Stimulated activated CD4-positive, alpha-beta T cell treated with anti-CD3 and anti-CD28 coated beads, Interleukin-2, amount 100 ng/mL, for 48 hours (primary cell): Measurements from ENCODE around the gene GSDME.
A peak's percentile ranks its signal among the peaks of the same experiment; 100 is the strongest.

Experiments used
- DNase-seq, 2 donors: peaks; one replicate each; pipeline ENCODE4 v3.0.0-alpha.2; 2020

Gene GSDME

DNA sequence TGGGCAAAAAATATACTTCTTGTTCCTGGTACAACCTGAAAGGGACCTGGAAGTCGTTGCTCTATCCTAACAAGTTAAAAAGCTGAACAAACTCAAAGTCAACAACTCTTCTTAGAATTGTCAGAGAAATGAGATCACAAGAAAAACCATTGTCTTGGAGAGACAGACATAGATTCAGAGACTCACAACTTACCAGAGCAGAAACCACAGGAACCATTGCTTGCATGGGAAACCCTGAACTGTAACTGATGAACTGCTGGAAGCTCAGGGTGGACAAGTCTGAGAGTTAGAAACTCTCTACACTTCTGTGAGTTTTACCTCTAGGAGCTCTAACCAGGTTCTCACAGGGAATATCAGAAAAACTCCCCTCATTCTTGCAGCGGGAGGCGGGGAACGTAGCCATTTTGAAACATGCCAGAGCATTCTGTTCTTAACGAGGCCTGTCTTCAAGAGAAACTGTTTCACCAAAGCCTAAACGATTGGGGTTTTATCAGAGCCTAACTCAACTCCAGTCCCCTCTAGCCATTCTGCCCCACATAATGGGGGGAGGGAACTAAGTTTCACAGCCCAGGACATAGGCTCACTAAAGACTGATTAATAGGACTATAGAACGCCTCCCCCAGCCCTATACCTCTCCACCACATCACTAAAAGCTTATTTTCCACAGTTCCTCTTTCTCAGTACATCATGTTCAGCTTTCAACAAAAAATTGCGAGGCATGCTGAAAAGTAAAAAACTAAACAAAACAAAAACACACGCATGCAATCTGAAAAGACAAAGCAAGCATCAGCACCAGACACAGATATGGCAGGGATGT, 12.0 kb upstream of the GSDME start:
- no peak for DNase-seq

DNA sequence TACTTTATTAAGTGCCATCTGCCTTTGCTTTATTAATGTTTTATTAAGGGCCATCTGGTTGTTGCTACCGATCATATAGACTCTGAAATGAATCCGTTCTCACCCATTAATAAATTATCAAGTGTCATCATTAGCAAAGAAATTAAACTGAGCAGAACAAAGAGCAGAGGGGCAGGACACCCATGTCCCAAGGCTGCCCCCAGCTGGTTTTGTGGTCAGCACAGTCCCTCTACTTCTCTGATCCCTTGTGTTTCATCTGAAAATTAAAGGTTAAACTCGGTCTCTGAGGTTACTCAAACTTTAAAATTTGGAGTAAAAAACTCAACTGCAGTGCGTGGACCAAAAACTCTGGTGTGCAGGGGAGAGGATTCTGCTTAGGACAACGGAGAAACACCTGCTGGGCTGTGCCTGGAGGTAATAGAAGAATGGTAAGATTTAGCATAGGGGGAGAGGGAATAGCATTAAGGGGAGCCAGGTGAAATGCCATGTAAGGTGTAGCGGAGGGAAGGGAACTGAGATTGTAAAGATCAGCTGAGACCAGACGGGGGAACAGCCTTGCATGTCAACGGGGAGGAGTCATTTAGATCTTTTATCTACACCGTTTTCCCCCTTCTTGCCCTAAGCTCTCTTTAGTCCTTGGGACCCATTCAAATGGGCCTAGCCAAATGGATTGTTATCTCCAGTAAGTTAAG, 10.8 kb upstream of the GSDME start:
- no peak for DNase-seq

DNA sequence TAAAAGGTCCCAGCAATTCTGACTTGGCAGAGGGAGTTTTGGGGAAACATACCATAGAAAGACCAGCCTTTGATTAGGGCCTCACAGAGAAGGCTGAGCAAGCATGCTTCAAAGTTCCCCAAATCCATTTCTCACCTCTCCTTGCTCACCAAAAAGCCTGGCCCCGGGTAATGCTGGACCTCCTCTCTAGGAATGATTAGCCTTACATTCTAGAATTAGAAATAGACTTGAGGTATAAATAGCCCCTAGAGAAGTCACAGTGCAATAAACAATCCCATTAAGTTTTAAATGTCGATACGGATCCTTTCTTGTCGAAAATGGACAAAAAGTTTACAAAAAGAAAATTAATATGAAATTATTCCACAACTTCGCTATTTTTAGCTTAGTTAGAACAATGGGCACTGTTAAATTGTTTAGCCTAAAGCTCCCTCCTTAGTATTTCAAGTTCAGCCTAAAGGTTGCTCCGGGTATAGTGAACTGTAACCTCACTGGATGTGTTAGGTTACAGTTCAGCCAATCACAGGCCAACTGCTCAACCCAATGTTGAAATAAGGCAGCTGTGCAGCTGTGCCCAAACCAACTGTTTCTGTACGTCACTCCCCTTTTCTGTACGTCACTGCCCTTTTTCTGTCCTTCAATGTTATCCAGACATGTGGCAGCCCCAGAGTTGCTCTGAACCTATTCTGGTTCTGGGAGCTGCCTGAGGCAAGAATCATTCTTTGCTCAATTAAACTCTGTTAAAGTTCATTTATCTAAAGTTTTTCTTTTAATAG, 7.9 kb upstream of the GSDME start:
- no peak for DNase-seq

DNA sequence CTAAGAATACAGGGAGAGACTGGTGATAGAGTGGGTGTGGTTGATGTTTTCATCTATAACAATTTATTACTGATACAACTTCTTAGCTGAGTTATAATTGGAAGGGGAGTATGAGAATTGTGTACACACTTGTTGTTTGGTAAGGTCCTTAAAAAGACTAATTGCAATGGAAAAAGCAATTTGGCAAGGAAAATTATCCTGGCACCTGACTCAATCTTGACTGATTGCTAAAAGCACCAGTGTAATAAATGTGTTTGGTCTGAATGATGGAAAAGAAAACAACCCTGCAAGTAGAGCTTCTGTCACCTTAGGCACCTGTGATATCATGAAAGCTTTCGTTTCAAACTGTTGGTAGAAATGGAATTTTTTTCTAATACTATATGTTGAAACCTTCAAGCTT, 6.7 kb upstream of the GSDME start:
- no peak for DNase-seq

DNA sequence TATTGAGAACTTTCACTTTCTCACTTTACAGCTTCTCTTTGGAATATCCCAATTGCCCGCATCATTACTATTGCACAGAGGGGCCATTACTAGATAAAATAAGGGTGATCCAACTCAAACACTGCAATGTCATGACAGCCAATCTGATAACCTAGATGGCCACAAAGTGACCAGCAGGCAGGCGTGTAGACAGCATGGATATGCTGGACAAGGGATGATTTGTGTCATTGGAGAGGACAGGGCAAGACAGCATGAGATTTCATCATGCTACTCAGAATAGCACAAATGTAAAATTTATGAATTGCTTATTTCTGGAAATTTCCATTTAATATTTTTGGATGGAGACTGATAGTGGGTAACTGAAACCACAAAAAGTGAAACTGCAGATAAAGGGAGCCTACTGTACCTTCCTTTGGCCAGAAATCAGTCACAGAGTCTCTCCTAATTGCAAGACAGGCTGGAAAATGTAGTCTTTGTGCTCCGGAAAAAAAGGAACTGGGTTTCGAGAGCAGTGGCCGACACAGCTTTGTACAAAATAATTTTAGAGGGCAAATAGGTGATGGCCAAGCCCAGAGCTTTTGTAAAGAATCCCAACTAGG, 6.1 kb upstream of the GSDME start:
- no peak for DNase-seq

DNA sequence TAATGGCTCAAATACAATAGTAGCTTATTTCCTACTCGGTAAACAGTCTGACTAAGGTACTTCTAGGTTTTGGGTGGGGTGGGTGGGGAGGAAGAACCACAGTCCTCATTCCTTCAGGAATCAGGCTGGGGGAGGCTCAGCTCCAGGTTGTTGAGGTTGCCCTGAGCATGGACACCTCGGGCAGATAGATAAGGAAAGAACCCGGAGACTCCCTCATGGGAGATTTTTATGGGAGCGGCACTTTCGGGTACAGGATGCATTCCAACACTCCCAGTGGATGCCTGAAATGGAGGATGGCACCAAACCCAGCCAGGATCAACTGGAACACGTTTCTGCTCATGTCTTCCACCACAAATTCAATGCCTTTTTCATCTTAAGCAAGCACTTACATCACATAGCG, 5.5 kb upstream of the GSDME start:
- DNase-seq = no peak

DNA sequence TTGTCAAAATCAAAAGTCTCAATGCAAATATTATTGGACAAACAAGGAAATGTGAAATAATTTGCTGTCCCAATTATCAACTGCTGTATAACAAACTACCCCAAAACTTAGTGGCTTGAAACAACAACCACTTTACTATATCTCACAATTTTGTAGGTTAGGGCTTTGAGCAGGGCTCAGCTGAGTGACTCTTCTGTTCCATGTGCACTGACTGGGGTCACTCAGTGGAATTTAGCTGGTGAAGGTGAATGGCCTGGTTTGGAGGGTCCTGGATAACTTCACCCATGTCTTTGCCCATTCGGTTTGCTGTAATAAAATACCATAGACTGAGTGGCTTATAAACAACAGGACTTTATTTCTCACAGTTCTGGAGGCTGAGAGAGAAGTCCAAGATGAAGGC, 3.7 kb upstream of the GSDME start:
- no peak for DNase-seq

DNA sequence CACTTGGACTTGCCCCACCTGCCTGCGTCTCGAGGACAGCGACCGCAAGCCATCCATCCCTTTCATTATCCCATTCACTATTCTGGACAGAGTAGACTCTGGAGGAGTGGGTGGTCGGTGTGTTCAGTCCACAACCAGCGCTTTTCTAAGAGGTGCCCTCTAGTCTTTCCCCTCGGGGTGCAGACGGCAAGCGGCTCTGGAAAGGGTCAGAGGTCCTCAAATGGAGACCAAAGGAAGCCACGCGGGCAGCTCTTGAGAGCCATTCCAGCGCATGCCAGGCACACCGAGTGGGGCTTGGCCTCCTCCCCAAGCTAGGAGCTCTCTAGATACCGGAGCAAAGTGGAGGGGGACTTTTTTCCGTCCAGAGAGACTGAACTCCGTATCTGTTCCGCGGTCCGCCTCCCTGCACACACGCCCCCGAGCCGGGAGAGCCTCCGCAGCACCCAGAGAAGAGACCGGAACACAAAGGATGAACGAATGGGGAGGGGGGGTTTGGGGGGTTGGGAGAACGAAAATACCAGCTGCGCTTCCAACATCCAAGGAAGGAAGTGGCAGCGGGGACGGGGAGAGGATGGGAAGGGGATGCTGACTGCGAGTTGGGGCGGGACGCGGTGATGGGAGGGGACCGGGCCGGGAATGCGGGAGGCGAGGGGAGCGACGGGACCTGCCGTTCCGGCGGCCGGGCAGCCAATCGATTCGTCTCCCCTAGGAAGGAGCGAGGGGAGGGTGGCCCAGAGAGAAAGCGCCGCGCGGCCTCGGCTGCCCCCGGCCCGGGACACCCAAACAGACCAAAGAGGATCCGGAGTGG, 515 bp downstream of the GSDME start:
- peak in 1 of 2 donors; percentile 15 for DNase-seq

DNA sequence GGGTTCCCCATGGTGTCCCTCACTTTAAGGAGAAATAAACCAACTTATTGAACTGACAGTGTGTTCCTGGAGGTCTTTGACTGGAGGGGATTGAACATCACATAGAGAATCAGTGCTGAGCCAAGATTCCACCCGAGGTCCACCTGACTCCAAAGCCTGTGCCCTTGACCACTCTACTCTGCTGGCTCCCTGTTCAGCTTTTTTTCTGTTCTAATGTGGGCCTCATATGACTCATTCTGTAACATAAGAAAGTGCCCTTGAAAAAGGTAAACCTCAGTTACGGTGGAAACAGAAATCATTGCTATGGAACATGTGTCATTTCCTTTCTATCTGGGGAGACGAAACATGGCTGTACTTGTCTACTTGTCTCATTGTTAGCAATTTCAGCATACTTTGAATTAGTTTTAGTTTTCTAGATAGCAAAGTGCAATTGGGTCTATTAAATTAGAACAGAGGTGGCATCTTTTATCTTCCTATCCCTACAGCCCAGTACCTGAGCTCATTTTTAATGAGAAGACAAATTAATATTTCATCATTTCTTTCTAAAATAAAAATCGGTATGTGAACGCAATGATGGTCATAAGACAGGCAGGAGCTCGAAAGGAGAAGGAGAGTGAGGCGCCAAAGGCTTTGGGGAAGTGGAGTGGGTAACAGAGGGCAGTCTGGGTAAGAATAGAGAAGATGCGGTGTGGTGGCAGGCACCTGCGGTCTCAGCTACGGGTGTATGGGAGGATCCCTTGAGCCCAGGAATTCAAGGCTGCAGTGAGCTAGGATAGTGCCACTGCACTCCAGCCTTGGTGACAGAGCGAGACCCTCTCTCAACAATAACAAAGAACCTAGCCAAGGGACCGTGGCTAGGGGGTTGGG, 1.5 kb downstream of the GSDME start:
- DNase-seq = no peak

DNA sequence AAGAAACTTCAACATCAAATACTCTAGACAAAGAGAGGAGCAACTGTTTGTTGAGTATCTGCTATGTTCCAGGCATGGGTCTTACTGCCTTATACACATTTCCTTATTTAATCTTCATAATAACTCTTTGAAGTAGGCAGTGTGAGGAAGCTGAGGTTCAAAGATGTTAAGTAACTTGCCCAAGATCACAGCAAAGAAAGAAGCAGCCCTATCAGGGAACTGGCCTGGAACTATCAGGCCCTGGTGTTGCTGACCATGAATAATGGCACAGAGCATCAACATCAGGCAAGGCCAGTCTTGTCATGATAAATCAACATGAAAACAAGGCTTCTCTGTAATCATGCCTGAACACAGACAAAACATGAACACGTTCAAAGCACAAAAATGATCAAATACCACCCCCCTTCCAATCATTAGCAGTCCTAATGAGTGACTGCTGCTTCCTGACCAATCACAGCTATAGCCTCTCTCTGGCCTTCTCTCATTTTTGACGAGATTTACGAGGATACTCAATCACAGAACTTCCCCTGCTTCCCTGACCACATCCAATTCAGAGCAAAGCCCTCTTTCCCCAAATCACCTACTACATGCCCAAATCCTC, 2.3 kb downstream of the GSDME start:
- DNase-seq = no peak

DNA sequence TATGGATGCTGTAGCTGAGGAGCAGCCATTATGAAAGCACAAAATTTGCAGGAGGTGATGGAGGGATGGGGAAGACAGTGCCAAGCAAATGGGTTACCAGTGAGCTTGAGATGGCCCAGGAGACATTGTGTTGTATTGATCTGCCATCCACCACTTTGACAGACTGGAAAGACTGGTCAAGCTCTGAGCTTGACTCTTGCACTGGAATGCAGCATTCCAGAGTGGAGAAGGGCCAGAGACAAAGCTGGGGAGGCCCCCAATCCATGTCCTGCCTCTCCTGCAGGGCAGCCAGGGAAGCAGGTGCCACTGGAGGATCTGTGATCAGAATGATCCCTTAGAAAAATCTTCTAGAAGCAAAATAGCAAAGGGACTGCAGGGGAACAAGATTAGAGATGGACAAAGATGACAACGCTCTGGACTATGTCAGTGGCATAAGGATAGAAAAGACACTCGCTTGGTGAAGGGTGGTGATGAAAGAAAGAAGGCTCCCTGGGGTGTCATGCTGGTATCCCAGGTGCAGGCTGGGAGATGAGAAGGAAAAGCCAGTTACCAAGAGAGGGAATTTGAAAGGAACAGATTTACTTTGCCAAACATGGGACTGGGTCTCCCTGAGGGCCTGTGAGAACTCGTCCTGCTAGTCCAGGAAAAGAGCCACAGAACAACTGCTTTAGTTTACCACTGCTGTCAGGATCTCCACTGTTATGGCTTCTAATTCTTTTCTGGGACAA, 5.0 kb downstream of the GSDME start:
- no peak for DNase-seq

DNA sequence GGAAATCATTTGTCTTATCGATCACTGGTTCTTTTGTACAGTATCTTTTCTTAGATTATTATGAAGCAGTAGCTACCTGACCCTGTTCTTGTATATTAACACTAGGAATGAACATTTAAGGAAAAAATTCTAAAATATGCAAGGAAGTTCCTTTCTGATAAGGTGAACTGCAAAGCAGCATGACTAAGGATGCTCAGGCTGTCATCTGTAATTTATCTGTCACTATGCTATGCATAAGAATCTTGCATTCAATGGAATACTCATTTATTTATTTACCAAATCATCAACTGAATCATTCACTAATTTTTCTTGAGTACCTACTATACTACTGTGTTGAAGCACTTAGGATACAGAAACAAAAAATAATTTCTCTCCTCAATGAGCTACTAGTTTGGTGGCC, 5.8 kb downstream of the GSDME start:
- DNase-seq = no peak

DNA sequence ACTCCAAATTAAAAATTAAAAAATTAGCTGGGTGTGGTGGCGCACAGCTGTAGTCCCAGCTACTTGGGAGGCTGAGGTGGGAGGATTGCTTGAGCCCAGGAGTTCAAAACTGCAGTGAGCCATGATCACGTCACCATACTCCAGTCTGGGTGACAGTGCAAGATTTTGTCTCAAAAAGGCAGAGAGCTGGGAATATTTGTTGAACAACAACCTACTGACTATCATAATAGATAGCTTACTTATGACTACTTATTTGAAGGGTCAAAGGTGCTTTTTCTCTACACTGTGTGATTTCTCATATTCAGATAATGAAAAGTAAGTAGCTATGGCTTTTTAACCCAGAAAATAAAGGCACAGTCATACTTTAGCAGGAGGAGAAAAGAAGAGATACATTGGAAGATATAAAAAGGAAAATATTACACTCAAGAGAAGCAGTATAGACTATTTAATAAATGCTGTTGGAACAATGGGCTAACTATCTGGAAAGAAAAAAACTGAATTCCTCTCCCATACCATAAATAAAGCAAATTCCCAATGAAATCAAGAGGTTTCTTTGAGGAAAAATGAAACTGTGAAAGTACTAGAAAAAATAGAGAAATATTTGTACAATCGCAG, 6.7 kb downstream of the GSDME start:
- no peak for DNase-seq

DNA sequence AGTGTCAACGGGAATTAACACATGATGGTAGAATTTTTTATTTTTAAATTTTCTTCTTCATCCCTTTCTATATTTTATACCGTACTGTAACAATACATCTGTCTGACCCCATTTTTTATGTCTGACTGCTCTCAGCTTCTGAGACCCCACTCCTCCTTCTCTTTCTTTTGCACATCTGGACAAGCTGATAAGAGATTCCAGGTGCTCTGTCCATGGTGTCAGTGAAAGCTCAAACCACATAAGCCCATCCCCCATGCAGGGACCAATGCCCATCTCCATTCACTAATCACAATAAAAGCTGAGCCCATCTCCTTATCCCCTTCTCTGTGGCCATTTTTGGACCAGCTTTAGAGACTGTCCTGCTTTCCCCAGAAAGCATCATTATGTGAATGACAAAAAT, 8.7 kb downstream of the GSDME start:
- no peak for DNase-seq

DNA sequence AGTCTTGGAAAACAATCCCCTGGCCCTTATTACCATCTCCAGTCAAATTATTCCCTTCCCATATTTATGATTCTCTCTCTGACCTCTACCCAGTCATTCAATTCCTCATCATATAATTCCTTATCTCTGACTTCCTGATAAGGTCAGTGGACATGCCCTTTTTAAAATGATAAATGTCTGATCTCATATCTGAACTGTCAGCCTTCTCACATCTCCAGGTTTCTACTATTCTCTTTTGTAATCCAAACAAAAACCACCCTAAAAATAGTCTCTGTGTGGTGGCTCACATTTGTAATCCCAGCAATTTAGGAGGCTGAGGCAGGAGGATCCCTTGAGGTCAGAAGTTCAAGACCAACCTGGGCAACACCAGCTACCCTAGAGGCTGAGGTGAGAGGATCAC, 11.9 kb downstream of the GSDME start:
- no peak for DNase-seq

DNA sequence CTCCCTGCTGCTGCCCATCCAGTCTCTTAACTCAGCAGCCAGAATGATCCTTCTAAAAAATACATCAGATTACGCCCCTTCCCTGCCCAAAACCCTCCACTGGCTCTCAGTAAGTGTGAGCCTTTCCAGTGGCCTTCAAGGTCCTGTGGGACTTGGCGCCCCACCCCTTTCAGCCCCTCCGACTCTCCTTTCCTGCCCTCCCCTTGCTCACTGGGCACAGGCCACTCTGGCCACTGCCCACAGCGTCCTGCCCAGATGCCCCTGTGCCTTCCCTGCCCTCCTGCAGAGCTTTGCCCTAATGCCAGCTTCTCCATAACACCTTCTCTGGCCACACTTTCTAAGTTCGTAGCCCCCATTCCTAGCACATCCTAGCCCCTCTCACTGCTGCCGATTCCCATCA, 13.8 kb downstream of the GSDME start:
- DNase-seq = no peak

DNA sequence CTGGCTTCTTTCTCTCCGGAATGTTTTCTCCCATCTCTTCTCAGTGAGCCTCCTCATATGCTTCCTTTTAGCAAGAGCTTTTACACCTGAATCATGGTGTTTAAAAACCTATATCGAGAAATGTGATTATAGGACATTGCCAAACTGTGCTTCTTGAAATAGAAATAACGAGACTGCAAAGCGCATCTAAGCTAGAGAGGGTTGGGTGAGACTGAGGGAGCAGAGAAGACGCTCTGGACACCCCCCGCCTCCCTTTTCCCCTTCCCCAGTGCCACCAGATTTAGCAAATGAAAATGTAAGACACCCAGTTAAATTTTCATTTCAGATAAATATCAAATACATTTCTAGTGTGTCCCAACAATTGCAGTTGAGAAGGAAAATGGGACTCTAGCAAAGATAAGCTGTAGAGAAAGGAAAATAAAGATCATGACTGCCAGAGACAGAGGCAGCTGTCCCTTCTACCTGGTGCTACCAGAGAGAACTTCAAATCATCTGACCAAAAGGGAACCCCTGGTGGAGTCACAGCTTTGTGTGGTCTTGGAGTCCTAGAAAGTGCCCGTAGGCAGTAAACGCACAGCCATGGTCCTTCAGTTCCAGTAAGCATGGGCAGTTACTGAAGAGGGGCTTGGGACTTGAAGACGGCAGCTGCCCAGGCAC, 14.6 kb downstream of the GSDME start:
- no peak for DNase-seq

DNA sequence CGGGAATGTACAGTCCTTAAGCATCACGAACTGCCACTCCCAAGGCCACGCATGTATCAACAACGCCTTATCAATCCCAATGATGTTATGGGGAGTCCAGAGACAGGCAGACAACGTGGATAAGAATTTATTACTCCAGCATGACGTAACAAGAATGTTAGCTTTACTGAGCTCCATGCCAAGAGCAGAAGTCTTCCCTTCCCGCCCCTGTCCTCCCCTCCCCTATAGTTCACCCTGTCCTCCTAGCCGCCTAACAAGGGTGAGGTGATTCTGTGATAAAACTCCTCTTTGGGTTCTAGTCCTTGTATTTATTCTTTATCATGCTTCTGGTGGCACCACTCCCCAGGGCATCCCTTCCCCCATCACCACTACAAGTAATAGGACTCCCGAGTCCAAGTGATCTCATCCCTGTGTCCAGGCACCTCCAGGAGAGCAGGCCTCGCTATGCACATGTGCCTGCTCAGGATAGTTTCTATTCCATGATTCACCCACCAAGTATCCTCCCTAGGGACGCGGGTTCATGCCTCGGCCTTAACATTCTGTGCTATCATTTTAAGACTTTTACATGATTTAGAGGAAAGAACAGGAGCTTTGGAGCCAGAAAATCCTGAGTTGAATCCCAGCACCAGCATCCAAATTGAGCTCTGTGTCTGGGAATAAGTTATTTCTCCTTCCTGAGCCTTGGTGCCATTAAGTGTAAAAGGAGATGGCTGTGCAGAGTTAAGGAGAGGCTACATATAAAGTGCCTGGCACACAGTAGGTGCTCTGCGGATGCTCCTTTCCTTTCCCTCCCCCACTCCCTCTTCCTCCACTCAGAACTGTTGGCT, 15.4 kb downstream of the GSDME start:
- no peak for DNase-seq
